Epithelial cell of proximal tubule (primary cell): ENCODE data around the gene MSANTD1. TPM values are rescaled to one million over a fixed set of nuclear protein-coding genes. Genes with fewer than 3 reads are reported as not detected.

Experiments used
- DNase-seq: peaks from one replicate; pipeline ENCODE4 v3.0.0-alpha.2; 2011; ENCODE audit warnings: low read depth
- H3K4me3 ChIP-seq: 2 replicates; pipeline ENCODE4 v1.5.1; 2011; ENCODE audit warnings: low read depth, mild to moderate bottlenecking, low read length
- CTCF ChIP-seq: conservative IDR thresholded peaks from 2 replicates; pipeline ENCODE4 v1.5.1; 2012; ENCODE audit warnings: low read depth, mild to moderate bottlenecking, low read length
- total RNA-seq: library from RNA; depleted of rRNA; stranded (reverse); fragments of >200 nt; gene quantifications from 2 replicates; pipeline ENCODE4 v1.2.3, GENCODE V29; 2015

Gene MSANTD1
- total RNA-seq, 1 donor from 2014 or later: not detected

DNA sequence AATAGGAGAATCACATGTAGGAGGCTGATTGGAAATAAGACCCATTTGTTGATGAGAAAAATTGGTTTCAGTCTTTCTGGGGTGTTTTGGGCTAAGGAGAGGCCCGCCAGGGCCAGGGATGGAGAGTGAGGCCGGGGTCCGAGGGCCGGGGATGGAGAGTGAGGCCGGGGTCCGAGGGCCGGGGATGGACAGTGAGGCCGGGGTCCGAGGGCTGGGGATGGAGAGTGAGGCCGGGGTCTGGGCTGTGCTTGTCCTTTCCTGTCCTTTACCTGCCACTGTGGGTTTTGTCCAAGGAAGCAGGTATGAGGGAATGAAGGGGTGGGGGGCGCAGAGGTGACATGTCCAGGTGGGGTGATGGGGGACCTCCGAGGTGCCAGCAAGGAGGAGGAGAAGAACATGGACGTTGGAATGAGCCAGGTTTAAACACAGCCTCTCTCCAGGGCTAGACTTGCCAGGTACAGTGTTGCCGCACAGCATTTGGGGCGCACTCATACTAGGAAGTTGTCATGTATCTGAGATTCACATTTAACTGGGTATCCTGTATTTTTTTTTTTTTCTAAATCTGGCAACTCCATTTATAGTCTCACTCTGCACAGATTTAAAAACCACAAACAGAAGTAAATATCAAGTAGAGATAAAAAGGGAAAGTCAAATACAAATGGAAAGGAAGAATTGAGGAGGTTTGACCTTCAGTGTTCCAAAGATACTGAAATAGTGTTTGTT lies 52.7 kb downstream of the MSANTD1 start:
- no peak for TF ChIP-seq CTCF
- DNase-seq: no peak

GRCh38 chr4:3302173-3302785 lies 53.3 kb downstream of the MSANTD1 start:
- no peak for TF ChIP-seq CTCF
- DNase-seq: no peak
- H3K4me3 ChIP-seq: no peak overlapping the region

More for the DNA sequence above, 52.7 kb downstream of the MSANTD1 start:
- no peak overlapping the region for H3K4me3 ChIP-seq

DNA sequence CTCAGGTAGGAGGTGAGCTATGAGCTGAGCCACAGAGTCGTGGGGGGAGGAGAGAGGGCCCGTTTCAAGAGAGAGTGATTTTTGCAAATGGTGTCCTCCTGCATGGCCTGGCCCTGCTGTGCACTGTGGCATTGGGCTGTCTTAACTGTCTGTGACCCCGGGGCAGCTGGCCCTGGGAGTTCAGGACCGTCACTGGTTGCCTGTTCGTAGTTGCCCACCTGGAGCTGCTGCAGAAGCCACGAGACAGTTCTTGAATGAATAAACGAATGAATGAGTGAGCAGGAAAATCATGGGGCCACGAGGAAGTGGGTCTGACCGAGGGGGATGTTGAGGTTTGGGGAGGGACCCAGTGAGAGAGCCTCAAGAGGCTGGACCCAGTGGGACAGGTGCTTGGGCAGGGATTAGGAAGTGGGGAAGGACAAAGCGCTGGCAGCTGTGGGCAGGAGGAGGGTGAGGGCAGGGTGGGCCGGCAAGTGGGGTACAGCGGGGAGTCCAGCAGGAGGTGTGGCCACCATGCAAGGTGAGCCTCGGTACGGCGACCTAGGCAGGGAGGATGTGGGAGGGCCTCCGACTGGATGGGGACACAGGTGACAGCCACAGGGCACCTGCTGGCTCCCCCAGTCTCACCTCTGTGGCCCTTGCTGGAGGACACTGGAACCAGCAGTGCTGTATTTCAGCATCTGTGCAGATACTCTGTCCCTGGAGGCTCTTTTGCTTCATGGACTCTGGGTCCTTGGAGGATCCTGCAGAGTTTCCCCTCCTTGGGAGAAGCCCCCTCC lies 54.0 kb downstream of the MSANTD1 start:
- TF ChIP-seq CTCF: no peak
- H3K4me3 ChIP-seq: no peak overlapping the region
- no peak for DNase-seq

DNA sequence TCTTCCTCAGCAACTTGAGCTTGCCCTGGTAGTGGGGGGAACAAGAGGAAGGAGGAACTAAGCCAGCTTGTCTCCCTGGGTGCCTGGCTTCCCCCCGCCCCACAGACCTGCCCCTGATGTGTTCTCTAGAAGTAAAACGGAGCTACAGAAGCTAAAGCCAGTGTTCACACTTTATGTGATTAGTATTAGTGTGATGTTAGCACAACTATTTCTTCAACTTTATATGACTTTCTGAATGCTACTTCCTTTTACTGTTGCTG lies 54.5 kb downstream of the MSANTD1 start:
- DNase-seq: no peak
- H3K4me3 ChIP-seq: no peak overlapping the region
- TF ChIP-seq CTCF: no peak

GRCh38 chr4:3303923-3304710 lies 55.2 kb downstream of the MSANTD1 start:
- H3K4me3 ChIP-seq: no peak overlapping the region
- TF ChIP-seq CTCF: no peak
- no peak for DNase-seq

- TF ChIP-seq CTCF: no peak
- DNase-seq: no peak
- H3K4me3 ChIP-seq: peak overlapping the region; percentile 17
These were observed 56.1 kb downstream of the MSANTD1 start for GRCh38 chr4:3304831-3305609.
